ENCODE data around the gene AP3M1. TPM values are rescaled to one million over a fixed set of nuclear protein-coding genes. Genes with fewer than 3 reads are reported as not detected.

The AP3M1 gene
- total and polyA plus RNA-seq, 10 donors: 7.3 to 39.5 (median 33.3) TPM

- H3K27me3 ChIP-seq (replicated peaks in 1 of 7): no peaks in the 10 kb centered on the region
- WGBS, 5 donors: 79 to 82% (median 81%) methylated on average over 3 of the region's 3 CpGs
- peak overlapping the region in 1 of 8 donors; percentile 24 for H3K27ac ChIP-seq
- DNase-seq: no peak
- intact Hi-C loops (cut with DNase I; ENCODE audit: low total_unique reads): no loop called here
- TF ChIP-seq POLR2AphosphoS5 (IDR thresholded peaks at IDR 0.05): no peak
- peaks cover 4 to 100% (median 86%) of the 10 kb centered on the region in 6 donors for H3K36me3 ChIP-seq
- H3K4me1 ChIP-seq: peaks cover 0 to 48% (median 10%) of the 10 kb centered on the region in 6 donors
- H3K4me3 ChIP-seq: no peak overlapping the region
- H3K9me3 ChIP-seq: no peaks in the 10 kb centered on the region
These were observed 28.6 kb downstream of the AP3M1 start for GRCh38 chr10:74122060-74122459.

GRCh38 chr10:74121368-74121767 lies 29.3 kb downstream of the AP3M1 start:
- Histone ChIP-seq H3K4me3 (no peak overlapping the region), H3K27ac (peak overlapping the region in 4 of 8 donors; percentile 5 to 45 (median 24)), H3K9me3 (no peaks in the 10 kb centered on the region), H3K27me3 (replicated peaks in 1 of 7) (no peaks in the 10 kb centered on the region), H3K4me1 (peaks cover 0 to 48% (median 10%) of the 10 kb centered on the region in 6 donors), H3K36me3 (peaks cover 4 to 100% (median 86%) of the 10 kb centered on the region in 6 donors)
- no peak for DNase-seq
- 68 to 97% (median 91%) methylated on average over 1 of the region's 1 CpG for WGBS, 5 donors
- TF ChIP-seq POLR2A (IDR thresholded peaks at IDR 0.05) (no peak), POLR2AphosphoS5 (IDR thresholded peaks at IDR 0.05) (no peak)
- TF ChIP-seq, protein P1, sequence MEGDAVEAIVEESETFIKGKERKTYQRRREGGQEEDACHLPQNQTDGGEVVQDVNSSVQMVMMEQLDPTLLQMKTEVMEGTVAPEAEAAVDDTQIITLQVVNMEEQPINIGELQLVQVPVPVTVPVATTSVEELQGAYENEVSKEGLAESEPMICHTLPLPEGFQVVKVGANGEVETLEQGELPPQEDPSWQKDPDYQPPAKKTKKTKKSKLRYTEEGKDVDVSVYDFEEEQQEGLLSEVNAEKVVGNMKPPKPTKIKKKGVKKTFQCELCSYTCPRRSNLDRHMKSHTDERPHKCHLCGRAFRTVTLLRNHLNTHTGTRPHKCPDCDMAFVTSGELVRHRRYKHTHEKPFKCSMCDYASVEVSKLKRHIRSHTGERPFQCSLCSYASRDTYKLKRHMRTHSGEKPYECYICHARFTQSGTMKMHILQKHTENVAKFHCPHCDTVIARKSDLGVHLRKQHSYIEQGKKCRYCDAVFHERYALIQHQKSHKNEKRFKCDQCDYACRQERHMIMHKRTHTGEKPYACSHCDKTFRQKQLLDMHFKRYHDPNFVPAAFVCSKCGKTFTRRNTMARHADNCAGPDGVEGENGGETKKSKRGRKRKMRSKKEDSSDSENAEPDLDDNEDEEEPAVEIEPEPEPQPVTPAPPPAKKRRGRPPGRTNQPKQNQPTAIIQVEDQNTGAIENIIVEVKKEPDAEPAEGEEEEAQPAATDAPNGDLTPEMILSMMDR (IDR thresholded peaks at IDR 0.05 in 8 of 11, conservative IDR thresholded peaks at IDR 0.05 in 3 of 11): no peak
- intact Hi-C loops (cut with DNase I; ENCODE audit: low total_unique reads): no loop called here

GRCh38 chr10:74120911-74121310 lies 29.7 kb downstream of the AP3M1 start:
- no peaks in the 10 kb centered on the region for H3K9me3 ChIP-seq
- H3K36me3 ChIP-seq: peaks cover 4 to 100% (median 85%) of the 10 kb centered on the region in 6 donors
- TF ChIP-seq POLR2A (IDR thresholded peaks at IDR 0.05): no peak
- TF ChIP-seq, protein P1 (IDR thresholded peaks at IDR 0.05 in 8 of 11, conservative IDR thresholded peaks at IDR 0.05 in 3 of 11): no peak
- no peak for DNase-seq
- intact Hi-C loops (cut with DNase I; ENCODE audit: low total_unique reads): no loop called here
- peak overlapping the region in 4 of 8 donors; percentile 5 to 45 (median 24) for H3K27ac ChIP-seq
- H3K27me3 ChIP-seq (replicated peaks in 1 of 7): no peaks in the 10 kb centered on the region
- no peak overlapping the region for H3K4me3 ChIP-seq
- 53 to 79% (median 75%) methylated on average over 1 of the region's 1 CpG for WGBS, 5 donors
- peaks cover 0 to 48% (median 10%) of the 10 kb centered on the region in 6 donors for H3K4me1 ChIP-seq

DNA sequence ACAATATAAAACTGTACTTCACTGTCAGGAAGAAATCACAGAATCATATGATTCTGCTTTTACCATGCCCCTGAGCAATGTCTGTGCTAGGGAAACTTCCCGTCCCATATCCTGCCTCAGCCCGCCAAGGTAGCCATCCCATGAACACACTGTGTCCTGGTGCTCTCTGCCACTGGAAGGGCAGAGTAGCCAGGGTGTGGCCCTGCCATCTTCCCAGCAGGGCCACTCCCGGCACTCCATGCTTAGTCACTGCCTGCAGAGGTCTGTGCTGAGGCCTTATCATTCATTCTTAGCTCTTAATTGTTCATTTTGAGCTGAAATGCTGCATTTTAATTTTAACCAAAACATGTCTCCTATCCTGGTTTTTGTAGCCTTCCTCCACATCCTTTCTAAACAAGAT lies 31.8 kb downstream of the AP3M1 start:
- no peaks in the 10 kb centered on the region for H3K27me3 ChIP-seq (replicated peaks in 1 of 7)
- peak overlapping the region; percentile 11 to 74 (median 58) for H3K27ac ChIP-seq
- H3K4me1 ChIP-seq: peaks cover 0 to 48% (median 10%) of the 10 kb centered on the region in 6 donors
- intact Hi-C loops (cut with DNase I; ENCODE audit: low total_unique reads): no loop called here
- peak; percentile 31 to 42 (median 42) for TF ChIP-seq POLR2AphosphoS5 (IDR thresholded peaks at IDR 0.05)
- TF ChIP-seq, protein P1 (IDR thresholded peaks at IDR 0.05 in 8 of 11, conservative IDR thresholded peaks at IDR 0.05 in 3 of 11): no peak
- peak; percentile 74 for DNase-seq
- 72 to 82% (median 76%) methylated on average over 3 of the region's 3 CpGs for WGBS, 5 donors
- H3K4me3 ChIP-seq: no peak overlapping the region
- H3K36me3 ChIP-seq: peaks cover 4 to 100% (median 86%) of the 10 kb centered on the region in 6 donors
- no peaks in the 10 kb centered on the region for H3K9me3 ChIP-seq
